ENCODE data around the gene LIG4.

- TF ChIP-seq EZH2 (IDR thresholded peaks at IDR 0.05; ENCODE audit: borderline replicate concordance, low read depth, low read length, severe bottlenecking) (no peak), CTCF (IDR thresholded peaks at IDR 0.05; ENCODE audit: borderline replicate concordance, extremely low read depth, low read length, poor library complexity, severe bottlenecking) (no peak)
Measured at GRCh38 chr13:108226184-108226583, 10.8 kb upstream of the LIG4 start.
